Activated T-cell treated with anti-CD3 and anti-CD28 coated beads for 1 hour (primary cell): ENCODE measurements around the gene IL11.

ENCODE experiments used
- DNase-seq: peaks from one replicate; pipeline ENCODE4 v3.0.0-alpha.2; 2020; ENCODE audit warnings: low read depth

IL11 gene

DNA sequence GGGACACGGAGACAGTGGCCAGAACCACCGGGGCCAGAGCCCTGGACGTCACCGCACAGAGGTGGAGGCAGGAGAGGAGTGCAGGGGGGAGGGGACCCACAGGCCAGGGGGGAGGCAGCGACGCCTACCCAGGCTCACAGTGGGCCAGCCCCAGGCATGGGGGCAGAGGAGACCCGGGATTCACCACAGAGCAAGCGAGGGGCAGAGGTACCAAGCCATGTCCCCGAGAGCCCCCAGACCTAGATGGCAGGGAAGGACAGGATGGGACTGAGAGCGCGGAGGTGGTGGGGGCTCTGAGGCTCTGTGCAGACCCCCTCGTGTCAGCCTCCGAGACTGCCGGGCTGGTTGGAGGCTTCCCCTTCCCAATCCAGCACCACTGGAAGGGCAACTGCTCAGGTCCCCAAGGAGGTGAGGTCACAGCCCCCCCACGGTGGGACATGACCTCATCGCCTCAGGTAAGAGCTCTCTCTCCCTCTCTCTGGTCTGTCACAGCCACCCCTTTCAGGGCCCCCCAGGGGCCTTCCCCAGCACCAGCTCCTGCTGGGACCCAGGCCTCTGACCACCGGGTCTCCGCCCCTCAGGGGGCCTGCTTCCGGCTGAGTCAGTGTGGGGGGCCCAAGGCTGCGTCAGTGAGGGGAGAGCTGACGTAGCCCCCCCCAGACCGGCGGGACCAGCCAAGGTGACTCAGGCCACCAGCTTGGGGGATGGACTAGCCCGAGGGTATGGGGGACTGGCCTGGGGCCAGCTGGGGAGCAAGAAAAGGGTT lies 2.2 kb upstream of the IL11 start:
- no peak for DNase-seq

- no peak for DNase-seq
Observed at GRCh38 chr19:55369653-55370304, 484 bp downstream of the IL11 start.

DNA sequence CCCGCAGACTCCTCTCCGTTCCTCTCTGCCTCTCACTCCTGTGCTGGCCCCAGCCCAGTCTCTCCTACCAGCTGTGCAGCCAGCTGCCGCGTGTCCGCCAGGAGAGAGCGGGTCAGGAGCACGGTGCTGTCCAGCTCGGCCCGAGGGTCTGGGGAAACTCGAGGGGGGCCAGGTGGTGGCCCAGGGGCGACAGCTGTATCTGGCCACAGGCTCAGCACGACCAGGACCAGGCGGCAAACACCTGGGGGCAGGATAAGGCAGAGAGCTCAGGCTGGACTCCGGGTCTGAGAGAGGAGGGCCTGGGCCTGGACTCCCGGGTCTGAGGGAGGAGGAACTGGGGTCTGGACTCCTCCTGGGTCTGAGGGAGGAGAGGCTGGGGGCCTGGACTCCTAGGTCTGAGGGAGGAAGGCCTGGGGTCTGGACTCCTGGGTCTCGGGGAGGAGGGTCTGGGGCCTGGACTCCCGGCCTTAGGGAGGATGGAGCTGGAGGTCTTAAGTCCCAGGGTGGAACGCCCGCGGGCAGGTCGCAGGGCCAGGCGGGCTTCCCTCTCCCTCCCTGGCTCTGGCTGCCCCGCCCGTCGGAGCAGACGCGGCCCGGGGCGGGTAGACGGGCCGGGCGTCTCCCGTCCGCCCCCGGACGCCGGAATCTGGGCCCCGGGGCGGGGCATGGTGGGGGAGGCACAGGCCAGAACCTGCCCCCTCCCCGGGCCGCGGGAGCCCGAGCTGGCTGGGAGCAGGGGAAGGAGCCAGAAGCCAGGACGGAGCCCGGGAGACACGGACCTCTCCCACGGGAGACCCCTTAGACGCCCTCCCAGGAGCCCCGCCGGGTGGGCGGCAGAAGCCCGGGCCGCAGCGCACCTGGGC lies 1.3 kb downstream of the IL11 start:
- DNase-seq: no peak

DNA sequence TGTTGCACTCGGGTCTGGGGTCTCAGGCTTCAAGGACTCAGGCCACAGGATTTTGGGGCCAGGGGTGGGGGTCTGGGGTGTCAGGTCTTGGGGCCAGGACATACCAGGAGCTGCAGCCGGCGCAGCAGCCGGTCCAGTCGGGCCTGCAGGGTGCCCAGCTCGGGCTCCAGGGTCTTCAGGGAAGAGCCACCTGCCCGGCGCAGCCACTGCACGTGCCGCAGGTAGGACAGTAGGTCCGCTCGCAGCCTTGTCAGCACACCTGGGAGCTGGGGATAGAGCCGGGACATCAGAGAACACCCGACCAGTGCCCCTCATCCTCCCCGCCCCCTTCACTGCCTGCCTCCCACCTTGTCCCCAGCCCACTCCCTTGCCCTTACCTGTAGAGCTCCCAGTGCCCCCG lies 2.2 kb downstream of the IL11 start:
- no peak for DNase-seq

- no peak for DNase-seq
Observed at GRCh38 chr19:55366790-55367189, 3.5 kb downstream of the IL11 start.

DNA sequence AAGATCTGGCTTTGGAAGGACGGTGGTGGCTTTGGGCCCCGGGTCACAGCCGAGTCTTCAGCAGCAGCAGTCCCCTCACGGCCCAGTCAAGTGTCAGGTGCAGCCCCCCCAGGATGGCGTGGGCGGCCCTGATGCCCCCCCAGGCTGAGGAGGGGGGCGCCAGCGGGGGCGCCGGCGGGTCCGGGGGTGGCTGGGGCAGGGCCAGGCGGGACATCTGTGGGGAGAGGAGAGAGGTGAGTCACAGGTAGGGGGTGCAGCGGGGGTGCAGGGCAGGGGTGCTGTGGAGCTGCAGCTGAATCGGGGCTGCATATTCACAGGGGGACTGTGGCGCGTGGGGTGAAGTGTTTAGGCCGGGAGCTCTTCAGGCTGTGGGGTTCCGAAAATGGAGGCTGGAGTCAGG lies 4.3 kb downstream of the IL11 start:
- DNase-seq: no peak

GRCh38 chr19:55365245-55365644 lies 5.0 kb downstream of the IL11 start:
- DNase-seq: no peak

GRCh38 chr19:55362990-55363716 lies 7.1 kb downstream of the IL11 start, which contains the start of gene GARIN5B:
TSS of gene GARIN5B (minus strand) at chr19:55363260. CDS start at chr19:55363066, 194 bp downstream.
- DNase-seq: no peak

DNA sequence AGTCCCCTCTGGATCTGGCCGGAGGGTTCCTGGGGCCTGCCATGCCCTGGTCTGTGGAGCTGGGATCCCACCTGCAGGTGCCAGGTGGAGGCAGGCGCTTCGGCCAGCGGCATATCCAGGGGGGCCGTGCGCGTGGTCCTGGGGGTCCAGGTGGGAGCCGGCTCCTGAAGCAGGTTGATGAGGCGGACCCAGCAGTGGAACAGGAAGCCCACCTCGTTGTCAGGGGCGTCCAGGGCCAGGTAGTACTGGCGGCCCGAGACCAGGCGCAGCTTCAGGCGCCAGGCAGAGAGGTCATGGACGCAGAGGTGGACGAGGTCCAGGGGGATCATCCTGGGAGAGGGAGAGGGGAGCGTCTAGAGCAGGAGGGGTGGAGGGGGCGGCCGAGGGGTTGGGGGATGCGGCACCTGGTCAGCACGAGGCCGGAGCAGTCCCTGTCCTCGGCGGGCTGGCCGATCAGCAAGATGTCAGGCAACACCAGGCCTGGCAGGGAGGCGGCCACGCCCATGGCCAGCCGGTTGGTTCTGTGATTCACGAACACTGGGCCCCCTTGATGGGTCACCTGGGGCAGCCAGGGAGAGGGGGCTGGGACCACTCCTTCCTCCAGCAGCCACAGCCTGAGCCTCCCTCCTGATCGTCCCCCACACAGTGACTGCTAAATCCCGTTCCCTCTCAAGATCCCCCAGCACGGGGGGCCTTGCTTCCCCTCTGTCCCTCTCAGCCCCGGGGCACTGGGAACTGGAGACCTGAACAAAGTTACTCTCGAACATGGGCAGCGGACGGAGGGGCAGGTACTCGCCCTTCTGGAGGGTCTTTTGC lies 7.9 kb downstream of the IL11 start:
- no peak for DNase-seq

DNA sequence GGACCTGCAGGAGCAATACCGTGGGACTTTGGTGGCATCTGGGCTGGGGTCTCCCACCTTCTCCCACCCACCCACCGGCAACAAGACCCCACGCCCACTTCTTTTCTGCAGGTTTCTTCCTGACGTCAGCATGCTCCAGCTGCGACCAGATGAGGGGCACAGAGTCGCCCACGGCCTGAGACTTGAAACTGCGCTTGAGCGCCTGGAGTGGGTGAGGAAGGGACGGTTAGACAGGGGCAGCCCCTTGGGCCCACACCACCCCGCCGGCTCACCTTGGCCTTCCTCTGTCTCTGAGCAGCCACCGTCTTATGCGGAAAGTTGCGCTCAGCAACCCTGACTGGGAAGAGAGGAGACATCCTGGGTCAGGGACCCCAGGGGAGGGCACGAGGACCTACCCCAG lies 9.4 kb downstream of the IL11 start:
- no peak for DNase-seq

- DNase-seq: no peak
Observed at GRCh38 chr19:55358943-55359908, 11.0 kb downstream of the IL11 start.

DNA sequence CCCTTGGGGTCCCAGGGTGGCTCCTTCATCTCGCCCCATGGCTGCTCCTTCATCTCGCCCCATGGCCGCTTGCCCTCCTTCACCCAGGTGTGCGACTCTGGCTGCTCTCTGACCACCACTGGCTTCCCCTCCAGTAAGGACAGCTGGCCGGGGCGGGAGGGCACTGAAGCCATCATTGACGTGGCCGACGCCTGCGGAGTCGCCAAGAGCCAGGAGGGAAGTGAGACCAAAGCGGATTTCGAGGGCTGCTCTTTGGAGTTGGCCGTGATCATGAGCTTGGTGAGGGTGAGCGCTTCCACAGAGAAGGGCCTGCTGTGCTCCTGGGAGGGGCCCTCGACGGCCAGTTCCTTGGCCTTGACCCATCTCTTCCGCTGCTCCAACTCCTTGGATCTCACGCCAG lies 11.8 kb downstream of the IL11 start:
- no peak for DNase-seq

GRCh38 chr19:55355213-55355821 lies 14.9 kb downstream of the IL11 start:
- DNase-seq: no peak

- DNase-seq: no peak
Observed at GRCh38 chr19:55354698-55355212, 15.5 kb downstream of the IL11 start, which contains the start of gene COX6B2. TSS of gene COX6B2 (minus strand) at chr19:55354719. CDS start at chr19:55354521, 198 bp downstream.

DNA sequence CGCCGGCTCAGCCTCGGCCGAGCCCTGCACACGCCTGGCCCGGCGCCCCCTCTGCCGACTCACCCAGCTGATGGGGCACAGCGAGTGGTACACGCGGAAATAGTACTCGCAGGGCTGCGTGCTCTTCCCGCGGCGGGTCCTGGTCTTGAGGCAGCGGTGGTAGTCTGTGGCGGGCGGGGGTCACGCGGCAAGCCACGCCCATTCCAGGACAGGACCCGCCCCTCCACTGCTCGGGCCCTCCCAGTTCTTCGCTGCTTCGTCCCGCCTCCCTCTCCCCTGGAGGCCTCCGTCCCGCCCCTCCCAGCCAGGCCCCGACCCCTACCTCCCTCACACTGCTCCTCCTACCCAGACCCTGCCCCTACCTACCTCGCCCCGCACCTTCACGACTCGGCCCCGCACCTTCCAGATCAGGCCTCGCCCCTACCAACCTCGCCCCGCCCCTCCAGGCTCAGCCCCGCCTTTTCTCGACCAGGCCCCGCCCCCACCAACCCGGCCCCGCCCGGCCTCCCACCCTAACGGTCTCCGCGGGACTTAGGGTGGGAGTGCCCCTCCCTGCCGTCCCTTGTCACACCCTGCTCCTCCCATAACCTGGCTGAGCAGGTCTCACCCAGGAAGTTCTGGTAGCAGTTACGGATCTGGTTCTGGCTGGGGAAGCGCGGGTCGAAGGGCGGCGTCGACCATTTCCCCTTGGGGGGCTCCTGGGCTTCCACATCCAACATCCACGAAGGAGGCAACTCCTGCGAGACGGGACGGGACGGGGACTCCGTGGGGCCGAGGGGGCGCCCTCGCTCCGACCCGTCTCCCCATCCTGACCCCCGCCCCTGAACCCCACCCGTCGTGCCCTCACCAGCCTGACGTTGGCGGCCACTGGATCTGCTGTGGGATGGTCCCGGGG lies 16.2 kb downstream of the IL11 start:
- peak; percentile 50 for DNase-seq

GRCh38 chr19:55353356-55353802 lies 16.9 kb downstream of the IL11 start:
- no peak for DNase-seq

- DNase-seq: no peak
Observed at GRCh38 chr19:55352549-55353145, 17.6 kb downstream of the IL11 start.

DNA sequence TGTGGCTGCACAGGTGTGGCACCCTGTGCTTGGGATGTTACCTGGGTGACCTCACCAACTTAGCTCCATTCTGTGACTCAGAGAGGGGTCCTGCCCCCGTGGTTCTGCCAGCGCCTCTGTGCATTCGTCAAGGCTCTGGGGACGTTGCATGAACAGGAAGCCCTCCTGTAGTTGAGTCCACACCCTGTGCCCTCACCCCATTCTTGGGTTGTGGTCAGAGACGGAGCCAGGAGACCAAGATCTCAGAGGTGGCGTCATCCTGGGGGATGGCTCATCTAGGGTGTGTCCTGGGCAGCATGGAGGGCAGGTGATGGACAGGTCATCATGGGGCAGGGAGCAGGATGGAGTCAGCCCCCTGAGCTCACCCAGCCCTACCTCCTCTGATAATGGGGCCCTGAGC lies 18.2 kb downstream of the IL11 start:
- no peak for DNase-seq
